MM.1S (cell line): Measurements from ENCODE around the gene CCNE1.

Experiments
- DNase-seq: peaks from one replicate; pipeline ENCODE4 v3.0.0-alpha.2; 2015
- H2AFZ ChIP-seq: fragments of 300-600 bp; sonication (generic); 2 replicates; pipeline ENCODE4 v1.6.0; 2016; ENCODE audit warnings: antibody characterized with exemption, low read length
- H3F3A ChIP-seq: fragments of 300-600 bp; sonication (generic); 2 replicates; pipeline ENCODE4 v1.6.1; 2016; ENCODE audit warnings: mild to moderate bottlenecking, antibody characterized with exemption, low read length, moderate library complexity, mixed read lengths; ENCODE audit not compliant: insufficient read depth
- H3K27ac ChIP-seq: fragments of 300-600 bp; sonication (generic); 2 replicates; pipeline ENCODE4 v1.5.1; 2016; ENCODE audit warnings: mild to moderate bottlenecking, low read length
- H3K27me3 ChIP-seq: fragments of 300-600 bp; sonication (generic); replicated peaks from 2 replicates; pipeline ENCODE4 v1.6.0; 2016; ENCODE audit warnings: low read length; ENCODE audit not compliant: insufficient read depth
- H3K36me3 ChIP-seq: fragments of 300-600 bp; sonication (generic); replicated peaks from 2 replicates; pipeline ENCODE4 v1.6.1; 2016; ENCODE audit warnings: mild to moderate bottlenecking, low read length, mixed read lengths; ENCODE audit not compliant: insufficient read depth
- H3K4me1 ChIP-seq: fragments of 300-600 bp; sonication (generic); 2 replicates; pipeline ENCODE4 v1.6.1; 2016; ENCODE audit warnings: low read length, mixed read lengths
- H3K4me2 ChIP-seq: fragments of 300-600 bp; sonication (generic); 2 replicates; pipeline ENCODE4 v1.6.0; 2016; ENCODE audit warnings: low read depth, low read length
- H3K4me3 ChIP-seq: fragments of 300-600 bp; sonication (generic); 2 replicates; pipeline ENCODE4 v1.5.1; 2016; ENCODE audit warnings: low read length, mixed read lengths
- H3K79me2 ChIP-seq: fragments of 300-600 bp; sonication (generic); 2 replicates; pipeline ENCODE4 v1.6.1; 2016; ENCODE audit warnings: mixed run types, low read length, mixed read lengths
- H3K9ac ChIP-seq: fragments of 300-600 bp; sonication (generic); 2 replicates; pipeline ENCODE4 v1.6.1; 2016; ENCODE audit warnings: low read length, mixed read lengths
- H3K9me2 ChIP-seq: fragments of 300-600 bp; sonication (generic); replicated peaks from 2 replicates; pipeline ENCODE4 v1.6.1; 2016; ENCODE audit warnings: mild to moderate bottlenecking, low read length, mixed read lengths; ENCODE audit not compliant: insufficient read depth
- H3K9me3 ChIP-seq: fragments of 300-600 bp; sonication (generic); replicated peaks from 2 replicates; pipeline ENCODE4 v1.6.1; 2016; ENCODE audit warnings: mild to moderate bottlenecking, low read length, mixed read lengths; ENCODE audit not compliant: insufficient read depth
- H4K20me1 ChIP-seq: fragments of 300-600 bp; sonication (generic); 2 replicates; pipeline ENCODE4 v1.6.1; 2016; ENCODE audit warnings: mild to moderate bottlenecking, low read length, moderate library complexity, mixed read lengths; ENCODE audit not compliant: insufficient read depth
- CTCF ChIP-seq: fragments of 300-600 bp; sonication (generic); IDR thresholded peaks from 2 replicates; pipeline ENCODE4 v1.5.1; 2016; ENCODE audit warnings: antibody characterized with exemption, low read length, mixed read lengths
- EZH2 ChIP-seq: fragments of 300-600 bp; sonication (generic); optimal IDR thresholded peaks from 2 replicates; pipeline ENCODE3; 2017; ENCODE audit warnings: low read depth, mild to moderate bottlenecking, antibody characterized with exemption, low read length, mixed read lengths
- EZH2phosphoT487 ChIP-seq: fragments of 300-600 bp; sonication (generic); IDR thresholded peaks from 2 replicates; pipeline ENCODE4 v1.6.1; 2018; ENCODE audit warnings: antibody characterized with exemption, low read length

The CCNE1 gene

GRCh38 chr19:29811125-29812079 is at the start of gene CCNE1:
Gene CCNE1, plus strand, starts transcription at chr19:29811991. Its CDS starts 565 bp downstream, at chr19:29812556.
- H3F3A ChIP-seq = peaks cover 30% of the 10 kb centered on the region
- H3K36me3 ChIP-seq = no peaks in the 10 kb centered on the region
- H3K4me1 ChIP-seq = peaks cover 28% of the 10 kb centered on the region
- H3K4me2 ChIP-seq = peak within 1 kb of the TSS; percentile 89
- peak within 1 kb of the TSS; percentile 73 for H2AFZ ChIP-seq
- H3K9me2 ChIP-seq = no peaks in the 10 kb centered on the region
- no peaks in the 10 kb centered on the region for H3K27me3 ChIP-seq
- peak; percentile 89 for DNase-seq
- H3K27ac ChIP-seq = peak within 1 kb of the TSS; percentile 46; the same call in 1 of the 2 replicates
- H3K4me3 ChIP-seq = peak within 1 kb of the TSS; percentile 80
- no peaks in the 10 kb centered on the region for H4K20me1 ChIP-seq
- TF ChIP-seq EZH2phosphoT487 = no peak
- TF ChIP-seq CTCF = no peak
- no peak for TF ChIP-seq EZH2
- H3K79me2 ChIP-seq = peaks cover 15% of the 10 kb centered on the region
- peak within 1 kb of the TSS; percentile 89 for H3K9ac ChIP-seq
- H3K9me3 ChIP-seq = no peaks in the 10 kb centered on the region

GRCh38 chr19:29763196-29763595 is 48.6 kb upstream of the CCNE1 start:
- no peaks in the 10 kb centered on the region for H3F3A ChIP-seq
- H3K27ac ChIP-seq = no peak overlapping the region
- no peak overlapping the region for H3K4me3 ChIP-seq
- H3K4me2 ChIP-seq = no peak overlapping the region
- no peaks in the 10 kb centered on the region for H4K20me1 ChIP-seq
- no peaks in the 10 kb centered on the region for H3K9me2 ChIP-seq
- DNase-seq = no peak
- no peaks in the 10 kb centered on the region for H3K4me1 ChIP-seq
- no peak overlapping the region for H2AFZ ChIP-seq
- H3K27me3 ChIP-seq = peaks cover 52% of the 10 kb centered on the region
- no peak for TF ChIP-seq EZH2phosphoT487
- no peak for TF ChIP-seq CTCF
- TF ChIP-seq EZH2 = no peak
- no peak overlapping the region for H3K9ac ChIP-seq
- H3K79me2 ChIP-seq = no peaks in the 10 kb centered on the region
- H3K9me3 ChIP-seq = no peaks in the 10 kb centered on the region
- H3K36me3 ChIP-seq = no peaks in the 10 kb centered on the region

GRCh38 chr19:29764361-29764760 is 47.4 kb upstream of the CCNE1 start:
- no peak for TF ChIP-seq EZH2
- TF ChIP-seq CTCF = no peak
- no peak for TF ChIP-seq EZH2phosphoT487
- Histone ChIP-seq H3K4me2 (no peak overlapping the region), H3K27me3 (peaks cover 61% of the 10 kb centered on the region), H3K9ac (no peak overlapping the region), H3K79me2 (no peaks in the 10 kb centered on the region), H3K4me1 (no peaks in the 10 kb centered on the region), H3K36me3 (no peaks in the 10 kb centered on the region), H3F3A (no peaks in the 10 kb centered on the region), H3K9me2 (no peaks in the 10 kb centered on the region), H3K4me3 (no peak overlapping the region), H3K9me3 (no peaks in the 10 kb centered on the region), H2AFZ (no peak overlapping the region), H3K27ac (no peak overlapping the region), H4K20me1 (no peaks in the 10 kb centered on the region)
- DNase-seq = no peak
